Stimulated activated CD4-positive, alpha-beta T cell treated with anti-CD3 and anti-CD28 coated beads, Interleukin-4, amount 100 ng/mL, for 24 hours (primary cell): ENCODE data around the gene ACBD5.
"Not testable (repeated sequence)": the region's sequence is repeated elsewhere in the genome, so short reads cannot be mapped to it uniquely, and the experiment has no call there.

Experiments used
- DNase-seq: peaks from one replicate; pipeline ENCODE4 v3.0.0-alpha.2; 2020

The ACBD5 gene

GRCh38 chr10:27240212-27241009, at the start of gene ACBD5:
ACBD5 (minus strand) TSS chr10:27240797; CDS start chr10:27240688, 109 bp downstream.
- peak; percentile 79 for DNase-seq

- peak; percentile 36 for DNase-seq
Measured at GRCh38 chr10:27285093-27285492, 44.5 kb upstream of the ACBD5 start.

GRCh38 chr10:27276581-27276980, 36.0 kb upstream of the ACBD5 start:
- DNase-seq = no peak

- DNase-seq = not testable (repeated sequence)
Measured at GRCh38 chr10:27266025-27266424, 25.4 kb upstream of the ACBD5 start.

- DNase-seq = not testable (repeated sequence)
Measured at GRCh38 chr10:27262788-27263187, 22.2 kb upstream of the ACBD5 start.

GRCh38 chr10:27258838-27259812, 18.5 kb upstream of the ACBD5 start:
- DNase-seq = no peak

- DNase-seq = no peak
Measured at GRCh38 chr10:27258492-27258837, 17.9 kb upstream of the ACBD5 start.

- DNase-seq = no peak
Measured at GRCh38 chr10:27256299-27257189, 15.9 kb upstream of the ACBD5 start.

- DNase-seq = no peak
Measured at GRCh38 chr10:27253576-27253975, 13.0 kb upstream of the ACBD5 start.

- DNase-seq = peak; percentile 81
Measured at GRCh38 chr10:27252267-27253000, 11.8 kb upstream of the ACBD5 start.

- DNase-seq = no peak
Measured at GRCh38 chr10:27251554-27251953, 11.0 kb upstream of the ACBD5 start.

- no peak for DNase-seq
Measured at GRCh38 chr10:27248215-27248614, 7.6 kb upstream of the ACBD5 start.

GRCh38 chr10:27247441-27247840, 6.8 kb upstream of the ACBD5 start:
- DNase-seq = no peak

- no peak for DNase-seq
Measured at GRCh38 chr10:27247006-27247405, 6.4 kb upstream of the ACBD5 start.

GRCh38 chr10:27245836-27246235, 5.2 kb upstream of the ACBD5 start:
- no peak for DNase-seq

- DNase-seq = no peak
Measured at GRCh38 chr10:27244976-27245375, 4.4 kb upstream of the ACBD5 start.

GRCh38 chr10:27242951-27243551, 2.5 kb upstream of the ACBD5 start:
- DNase-seq = peak; percentile 71

GRCh38 chr10:27242473-27242950, 1.9 kb upstream of the ACBD5 start:
- DNase-seq = no peak

GRCh38 chr10:27241652-27242472, 1.3 kb upstream of the ACBD5 start:
- DNase-seq = peak; percentile 86

- peak; percentile 42 for DNase-seq
Measured at GRCh38 chr10:27241010-27241651, 534 bp upstream of the ACBD5 start.
